HG03139 (cell line): Measurements from ENCODE around the gene GGTLC3.
"Not testable (repeated sequence)": the region's sequence is repeated elsewhere in the genome, so short reads cannot be mapped to it uniquely, and the experiment has no call there.

Experiments used
- ATAC-seq: cut with Tn5 transposase; IDR thresholded peaks from one replicate; pipeline ENCODE4 v1.9.1; 2021; ENCODE audit not compliant: unreplicated experiment

Gene GGTLC3

GRCh38 chr22:18518061-18518460 lies at the start of gene GGTLC3:
TSS of gene GGTLC3 (minus strand) at chr22:18518161. CDS start at chr22:18517897, 264 bp downstream.
- not testable (repeated sequence) for ATAC-seq

DNA sequence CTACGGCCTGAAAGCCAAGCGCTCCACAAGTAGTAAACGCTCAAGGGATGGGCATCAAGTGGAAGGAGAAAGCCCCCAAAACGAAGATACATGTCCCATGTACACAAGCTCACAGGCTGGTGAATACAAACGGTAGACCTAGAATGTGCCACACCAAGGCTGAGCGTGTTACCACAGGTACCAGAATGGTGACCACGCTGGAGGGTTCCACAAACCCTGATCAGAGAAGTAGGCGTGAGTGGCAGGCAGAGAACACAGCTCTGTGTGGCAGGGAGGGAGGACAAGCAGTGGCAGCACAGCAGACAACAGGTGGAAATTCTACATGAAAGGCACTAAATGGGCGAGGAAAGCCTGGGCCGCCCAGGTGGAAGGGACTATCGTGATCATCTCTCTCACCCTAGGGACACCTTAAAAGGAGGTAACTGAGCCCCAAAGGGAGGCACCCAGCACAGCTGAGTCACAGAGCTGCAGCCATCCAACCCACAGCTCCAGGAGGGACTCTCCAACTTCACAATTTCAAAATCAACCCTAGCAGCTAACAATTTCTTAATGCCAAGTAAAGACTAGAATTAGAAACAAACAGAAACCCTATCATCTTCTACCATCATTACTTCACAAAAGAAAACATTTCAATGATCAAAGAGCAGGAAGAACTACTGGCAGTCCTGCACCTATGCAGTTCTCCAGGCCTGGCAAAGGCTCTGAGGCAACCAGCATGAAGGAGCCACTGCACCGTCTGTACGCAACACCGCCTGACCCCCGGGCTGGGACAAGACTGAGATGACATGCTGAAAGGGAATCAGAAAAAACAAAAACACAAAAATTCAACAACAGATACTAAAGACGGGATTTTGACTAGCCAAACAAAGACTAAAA lies 42.4 kb upstream of the GGTLC3 start:
- not testable (repeated sequence) for ATAC-seq

DNA sequence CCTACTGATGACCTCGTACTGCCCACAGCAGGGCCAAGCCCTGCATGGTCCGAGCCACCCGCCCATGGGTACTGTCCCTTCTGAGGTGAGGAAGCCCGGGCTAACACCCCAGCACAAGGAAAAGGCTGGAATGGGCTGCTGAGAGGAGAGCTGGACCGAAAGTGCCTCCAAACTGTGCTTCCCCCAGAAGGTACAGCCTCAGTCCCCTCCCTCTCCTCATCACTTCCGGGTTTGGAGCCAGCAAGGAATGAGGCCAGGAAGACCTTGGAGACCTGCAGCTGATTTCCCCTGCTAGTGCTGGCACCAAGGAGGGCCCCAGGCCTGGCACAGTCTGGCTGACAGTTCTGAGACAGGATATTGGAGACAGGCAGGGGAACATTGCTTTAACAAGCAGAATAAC lies 41.0 kb upstream of the GGTLC3 start:
- not testable (repeated sequence) for ATAC-seq

DNA sequence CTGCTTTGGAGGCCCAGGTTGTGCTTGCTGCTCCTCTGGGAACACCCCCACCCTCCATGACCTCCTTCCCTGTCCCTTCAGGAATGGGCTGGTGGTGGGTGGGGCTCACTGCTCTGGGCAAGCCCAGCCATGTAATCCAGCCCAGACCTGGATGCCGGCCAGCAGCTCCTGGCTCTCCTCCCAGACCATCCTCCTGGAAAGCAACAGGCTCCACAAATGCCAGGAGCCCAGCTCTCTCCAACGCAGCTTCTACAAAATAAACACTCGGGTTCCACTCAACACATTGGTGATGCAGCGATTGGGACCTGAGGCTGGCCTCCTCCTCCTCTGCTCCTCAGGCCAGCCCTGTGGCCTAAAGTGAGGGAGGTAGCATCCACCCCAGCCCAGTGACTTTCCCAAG lies 40.6 kb upstream of the GGTLC3 start:
- not testable (repeated sequence) for ATAC-seq

GRCh38 chr22:18554280-18555256 lies 36.6 kb upstream of the GGTLC3 start:
- not testable (repeated sequence) for ATAC-seq

- ATAC-seq, result not testable (repeated sequence)
These were observed 35.1 kb upstream of the GGTLC3 start for GRCh38 chr22:18552839-18553597.

DNA sequence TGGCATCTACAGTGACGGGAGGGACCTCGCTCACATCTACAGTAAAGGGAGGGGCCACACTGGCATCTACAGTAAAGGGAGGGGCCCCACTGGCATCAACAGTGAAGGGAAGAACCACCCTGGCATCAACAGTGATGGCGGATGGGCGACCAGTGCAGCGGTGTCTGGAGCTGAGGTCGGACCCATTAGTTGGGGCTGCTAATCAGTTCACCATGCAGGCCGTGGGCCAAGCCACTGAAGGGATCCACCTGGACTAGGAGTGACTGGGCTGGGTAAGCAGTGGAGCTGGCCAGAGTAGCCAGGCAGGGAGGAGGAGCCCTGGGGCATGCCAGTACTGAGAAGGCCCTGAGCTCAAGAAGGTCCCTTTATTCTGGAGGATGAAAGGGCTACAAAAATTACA lies 33.1 kb upstream of the GGTLC3 start:
- not testable (repeated sequence) for ATAC-seq

DNA sequence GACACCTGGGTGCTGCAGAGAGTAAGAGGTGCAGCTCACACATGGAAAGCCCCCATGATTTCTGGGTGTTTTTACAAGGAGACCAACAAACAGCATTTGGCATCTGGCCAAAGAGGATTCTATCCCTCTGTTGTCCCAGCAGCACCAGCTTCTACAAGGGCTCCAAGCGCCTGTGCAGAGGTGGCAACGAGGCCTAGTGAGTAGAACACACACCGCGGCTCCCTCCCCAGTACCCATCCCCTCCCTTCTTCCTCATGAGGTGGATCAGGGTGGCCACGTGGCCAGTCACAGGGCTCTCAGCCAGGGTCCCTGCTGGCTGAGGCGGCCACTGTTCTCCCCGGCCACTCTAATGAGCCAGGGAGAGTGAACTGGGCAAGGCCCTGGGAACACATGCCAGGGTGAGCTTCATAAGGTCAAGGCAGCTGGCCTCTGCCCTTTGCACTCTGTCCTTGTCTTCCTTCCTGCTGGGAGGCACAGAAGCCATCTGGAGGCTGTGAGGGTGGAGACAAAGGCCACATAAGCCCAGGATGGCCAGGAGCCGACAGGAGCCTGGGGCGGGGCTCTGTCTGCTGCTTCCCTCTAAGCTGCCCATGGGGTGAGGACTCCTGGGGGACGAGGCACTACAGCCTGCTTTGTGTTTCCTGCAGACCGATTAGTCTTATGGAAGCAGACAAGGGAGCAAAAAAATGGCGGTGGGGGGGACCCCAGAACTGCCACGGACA lies 31.7 kb upstream of the GGTLC3 start:
- not testable (repeated sequence) for ATAC-seq

- ATAC-seq, result not testable (repeated sequence)
These were observed 26.7 kb upstream of the GGTLC3 start for GRCh38 chr22:18544615-18545014.

- not testable (repeated sequence) for ATAC-seq
These were observed 25.4 kb upstream of the GGTLC3 start for GRCh38 chr22:18543400-18543799.

GRCh38 chr22:18539994-18540393 lies 22.0 kb upstream of the GGTLC3 start:
- not testable (repeated sequence) for ATAC-seq

- not testable (repeated sequence) for ATAC-seq
These were observed 16.4 kb upstream of the GGTLC3 start for GRCh38 chr22:18534315-18534714.

DNA sequence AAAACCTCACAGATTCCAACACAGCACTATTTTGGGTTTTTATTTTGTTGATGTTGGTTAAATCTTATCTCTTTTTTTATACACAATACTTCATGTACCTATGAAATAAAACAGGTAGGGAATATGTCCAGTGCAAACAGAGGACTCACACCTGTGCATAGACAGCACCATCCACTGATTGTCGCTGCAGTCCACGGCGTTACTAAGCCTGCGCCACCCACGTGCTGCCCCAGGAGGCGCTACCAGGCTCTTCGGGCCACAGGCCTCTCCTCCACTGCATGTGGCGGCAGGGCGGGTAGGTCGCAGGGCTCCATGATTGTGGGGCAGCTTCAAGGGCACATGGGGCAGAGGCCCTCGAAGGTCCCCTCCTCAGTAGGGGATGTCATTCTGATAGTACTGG lies 15.7 kb upstream of the GGTLC3 start:
- not testable (repeated sequence) for ATAC-seq

- ATAC-seq, result peak; percentile 19
These were observed 11.6 kb upstream of the GGTLC3 start for GRCh38 chr22:18529416-18530145.

DNA sequence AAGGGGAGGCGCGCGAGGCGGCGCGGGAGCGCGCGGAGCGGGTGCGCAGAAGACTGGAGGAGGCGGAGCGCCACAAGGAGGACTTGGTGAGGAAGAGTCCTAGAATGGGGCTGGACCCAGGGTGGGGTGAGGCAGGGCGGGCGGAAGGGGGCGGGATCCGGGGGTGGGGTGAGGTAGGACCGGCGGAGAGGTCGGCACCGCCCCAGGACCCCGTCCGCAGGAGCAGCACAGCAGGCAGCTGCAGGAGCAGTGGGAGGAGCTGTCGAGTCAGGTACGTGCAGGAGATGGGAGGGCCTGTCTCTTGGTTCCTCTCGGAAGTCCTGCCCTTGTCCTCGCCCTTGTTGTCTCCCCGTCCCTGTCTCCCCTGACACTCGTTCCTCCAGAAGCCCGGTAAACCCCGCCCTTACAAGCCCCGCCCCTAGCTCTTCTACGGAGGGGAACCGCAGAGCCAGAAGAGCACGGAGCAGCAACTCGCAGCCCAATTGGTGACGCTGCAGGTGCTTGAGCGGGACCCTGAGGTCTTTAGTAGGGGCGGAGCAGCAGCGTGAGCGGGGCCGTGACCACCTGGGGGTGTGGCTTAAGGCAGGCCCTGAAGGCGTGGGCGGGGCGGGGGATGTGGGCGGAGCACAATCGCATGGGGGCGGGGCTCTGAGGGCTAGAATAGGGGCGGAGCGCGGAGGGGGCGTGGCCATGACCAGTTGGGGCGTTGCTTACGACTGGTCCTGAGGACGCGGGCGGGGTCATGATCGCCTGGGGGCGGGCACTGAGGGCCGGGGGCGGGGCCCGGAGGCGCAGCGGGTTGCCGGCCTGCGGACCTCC lies 10.8 kb upstream of the GGTLC3 start:
- peak; percentile 69 for ATAC-seq

DNA sequence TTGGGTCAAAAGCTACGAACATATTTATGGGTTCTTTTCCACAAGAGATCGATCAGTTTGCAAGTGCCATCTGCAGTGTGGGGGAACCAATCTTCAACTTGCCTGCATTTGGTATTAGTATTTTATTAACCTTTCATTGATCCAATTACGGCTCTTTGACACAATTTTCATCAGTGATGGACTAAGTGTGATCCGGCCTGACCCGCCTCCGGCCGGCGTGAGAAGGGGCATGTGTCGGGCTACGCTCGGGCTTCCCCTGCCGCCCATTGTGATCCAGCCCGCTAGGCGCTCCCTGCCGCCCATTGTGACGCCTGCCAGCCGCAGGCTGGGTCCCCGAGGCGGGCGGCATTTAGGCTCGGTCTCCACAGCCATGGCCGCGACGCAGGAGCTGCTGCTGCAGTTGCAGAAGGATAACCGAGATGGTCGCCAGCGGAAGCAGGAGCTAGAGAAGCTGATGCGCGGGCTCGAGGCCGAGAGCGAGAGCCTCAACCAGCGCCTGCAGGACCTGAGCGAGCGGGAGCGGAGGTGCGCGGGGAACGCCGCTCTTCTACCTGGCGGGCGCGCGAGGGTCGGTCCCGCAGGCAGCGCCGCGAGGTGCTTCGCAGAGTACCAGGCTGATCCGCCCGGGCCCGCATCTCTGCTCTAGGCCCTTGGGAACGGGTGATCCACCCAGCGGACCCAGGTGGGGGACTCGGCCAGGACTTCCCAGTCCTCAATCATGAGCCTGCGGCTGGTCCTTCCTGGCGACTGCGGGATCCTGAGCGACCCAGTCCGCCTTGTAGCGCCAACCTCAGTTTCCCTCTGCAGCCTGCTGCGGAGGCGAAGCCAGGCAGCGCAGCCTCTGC lies 10.0 kb upstream of the GGTLC3 start, which contains the start of gene TMEM191B:
TMEM191B (plus strand) TSS at position 51 of the 845 bp plus-strand sequence; CDS start at position 230, 179 bp downstream.
- peak; percentile 18 for ATAC-seq

GRCh38 chr22:18523328-18523727 lies 5.4 kb upstream of the GGTLC3 start:
- ATAC-seq, result not testable (repeated sequence)
